Measurements from ENCODE around the gene IRF2BP2. TPM values are rescaled to one million over a fixed set of nuclear protein-coding genes. Genes with fewer than 3 reads are reported as not detected.

Gene IRF2BP2
- total and polyA plus RNA-seq, 2 of the 13 experiments (the other 11 are each of a cell fraction or from before 2014, with no cell fraction given), result 140 to 147 TPM

DNA sequence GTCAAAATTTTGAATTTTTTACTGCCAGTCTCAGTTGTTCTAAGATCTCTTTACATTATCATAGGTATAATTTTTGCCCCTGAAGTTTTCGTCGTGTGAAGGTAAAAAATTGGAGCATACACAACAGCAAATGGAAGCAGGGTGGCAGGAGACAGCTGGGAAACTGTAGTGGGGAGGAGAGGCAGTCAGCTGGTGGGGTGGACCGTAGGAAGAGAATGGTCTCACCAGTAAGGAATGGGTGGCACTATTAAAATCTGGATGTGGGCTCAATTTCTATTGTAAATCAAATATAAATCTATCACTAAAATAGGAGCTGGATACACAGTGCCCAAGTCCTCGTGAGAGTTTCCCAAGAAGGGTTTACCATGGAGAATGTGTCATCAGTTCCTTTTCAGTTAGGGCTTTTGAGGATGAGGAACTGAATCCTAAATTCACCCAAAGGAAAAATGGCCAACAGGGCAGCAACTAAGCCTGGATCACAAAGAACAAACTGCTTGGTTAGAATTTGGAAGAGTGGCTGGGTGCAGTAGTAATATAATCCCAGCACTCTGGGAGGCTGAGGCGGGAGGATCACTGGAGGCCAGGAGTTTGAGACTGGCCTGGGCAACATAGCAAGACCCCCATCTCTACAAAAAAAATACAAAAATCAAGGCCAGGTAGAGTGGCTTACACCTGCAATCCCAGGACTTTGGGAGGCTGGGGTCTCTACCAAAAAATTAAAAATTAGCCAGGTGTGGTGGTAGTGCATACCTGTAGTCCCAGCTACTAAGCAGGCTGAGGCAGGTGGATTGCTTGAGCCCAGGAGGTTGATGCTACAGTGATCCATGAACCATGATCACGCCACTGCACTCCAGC is 10.5 kb upstream of the IRF2BP2 start (continued):
- no peak for TF ChIP-seq RAD51 (IDR thresholded peaks at IDR 0.05; ENCODE audit: borderline replicate concordance)
- no peak for TF ChIP-seq MYC (CRISPR knock-in tag; IDR thresholded peaks at IDR 0.05; ENCODE audit: borderline replicate concordance)
- no peak for TF ChIP-seq ZNF33B (CRISPR knock-in tag; IDR thresholded peaks at IDR 0.05)
- TF ChIP-seq, protein P1, sequence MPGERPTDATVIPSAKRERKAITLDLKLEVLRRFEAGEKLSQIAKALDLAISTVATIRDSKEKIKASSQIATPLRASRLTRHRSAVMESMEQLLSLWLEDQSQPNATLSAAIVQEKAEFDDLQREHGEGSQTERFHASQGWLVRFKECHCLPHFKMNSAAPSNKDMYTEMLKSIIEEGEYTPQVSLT (CRISPR knock-in tag; IDR thresholded peaks at IDR 0.05; ENCODE audit: borderline replicate concordance, low read depth), result no peak
- TF ChIP-seq PHB2 (IDR thresholded peaks at IDR 0.05; ENCODE audit: partially characterized antibody), result no peak
- no peak for TF ChIP-seq SP4 (CRISPR knock-in tag; IDR thresholded peaks at IDR 0.05)
- TF ChIP-seq EHMT2 (IDR thresholded peaks at IDR 0.05; ENCODE audit: borderline replicate concordance, low read depth, low read length), result peak; percentile 42; the same call in 1 of the 2 replicates
- no peak for TF ChIP-seq MIER3 (CRISPR knock-in tag; IDR thresholded peaks at IDR 0.05; ENCODE audit: borderline replicate concordance)
- TF ChIP-seq, protein P2, sequence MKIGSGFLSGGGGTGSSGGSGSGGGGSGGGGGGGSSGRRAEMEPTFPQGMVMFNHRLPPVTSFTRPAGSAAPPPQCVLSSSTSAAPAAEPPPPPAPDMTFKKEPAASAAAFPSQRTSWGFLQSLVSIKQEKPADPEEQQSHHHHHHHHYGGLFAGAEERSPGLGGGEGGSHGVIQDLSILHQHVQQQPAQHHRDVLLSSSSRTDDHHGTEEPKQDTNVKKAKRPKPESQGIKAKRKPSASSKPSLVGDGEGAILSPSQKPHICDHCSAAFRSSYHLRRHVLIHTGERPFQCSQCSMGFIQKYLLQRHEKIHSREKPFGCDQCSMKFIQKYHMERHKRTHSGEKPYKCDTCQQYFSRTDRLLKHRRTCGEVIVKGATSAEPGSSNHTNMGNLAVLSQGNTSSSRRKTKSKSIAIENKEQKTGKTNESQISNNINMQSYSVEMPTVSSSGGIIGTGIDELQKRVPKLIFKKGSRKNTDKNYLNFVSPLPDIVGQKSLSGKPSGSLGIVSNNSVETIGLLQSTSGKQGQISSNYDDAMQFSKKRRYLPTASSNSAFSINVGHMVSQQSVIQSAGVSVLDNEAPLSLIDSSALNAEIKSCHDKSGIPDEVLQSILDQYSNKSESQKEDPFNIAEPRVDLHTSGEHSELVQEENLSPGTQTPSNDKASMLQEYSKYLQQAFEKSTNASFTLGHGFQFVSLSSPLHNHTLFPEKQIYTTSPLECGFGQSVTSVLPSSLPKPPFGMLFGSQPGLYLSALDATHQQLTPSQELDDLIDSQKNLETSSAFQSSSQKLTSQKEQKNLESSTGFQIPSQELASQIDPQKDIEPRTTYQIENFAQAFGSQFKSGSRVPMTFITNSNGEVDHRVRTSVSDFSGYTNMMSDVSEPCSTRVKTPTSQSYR (CRISPR knock-in tag; IDR thresholded peaks at IDR 0.05; ENCODE audit: borderline replicate concordance), result peak; percentile 29; the same call in 1 of the 2 replicates
- peak; percentile 76 for TF ChIP-seq RCOR2 (CRISPR knock-in tag; IDR thresholded peaks at IDR 0.05)
- 0 out of 2 replicates have a peak, but pooled peaks have one; percentile 22 for TF ChIP-seq ZNF430 (CRISPR knock-in tag; IDR thresholded peaks at IDR 0.05)
- TF ChIP-seq RARA (CRISPR knock-in tag; IDR thresholded peaks at IDR 0.05), result no peak
- TF ChIP-seq KMT2B (CRISPR knock-in tag; IDR thresholded peaks at IDR 0.05), result no peak
- TF ChIP-seq, protein P3, sequence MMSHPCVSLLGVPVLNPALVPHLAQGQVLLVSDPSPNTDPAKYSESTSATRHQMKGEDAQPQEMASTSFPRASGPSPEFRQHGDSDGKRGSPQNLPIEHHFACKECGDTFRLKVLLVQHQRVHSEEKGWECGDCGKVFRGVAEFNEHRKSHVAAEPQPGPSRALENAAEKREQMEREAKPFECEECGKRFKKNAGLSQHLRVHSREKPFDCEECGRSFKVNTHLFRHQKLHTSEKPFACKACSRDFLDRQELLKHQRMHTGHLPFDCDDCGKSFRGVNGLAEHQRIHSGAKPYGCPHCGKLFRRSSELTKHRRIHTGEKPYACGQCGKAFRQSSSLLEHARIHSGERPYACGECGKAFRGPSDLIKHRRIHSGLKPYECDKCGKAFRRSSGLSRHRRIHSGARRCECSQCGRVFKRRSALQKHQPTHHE (CRISPR knock-in tag; IDR thresholded peaks at IDR 0.05; ENCODE audit: borderline replicate concordance), result no peak
- no peak for TF ChIP-seq ZNF326 (CRISPR knock-in tag; IDR thresholded peaks at IDR 0.05; ENCODE audit: borderline replicate concordance)
- TF ChIP-seq YEATS2 (CRISPR knock-in tag; IDR thresholded peaks at IDR 0.05; ENCODE audit: borderline replicate concordance), result 0 out of 2 replicates have a peak, but pooled peaks have one; percentile 13
- TF ChIP-seq BORCS8-MEF2B (CRISPR knock-in tag; IDR thresholded peaks at IDR 0.05), result no peak
- TF ChIP-seq CBFB (CRISPR knock-in tag; IDR thresholded peaks at IDR 0.05), result no peak
- no peak for TF ChIP-seq SIX4 (CRISPR knock-in tag; IDR thresholded peaks at IDR 0.05)
- TF ChIP-seq MAF1 (CRISPR knock-in tag; IDR thresholded peaks at IDR 0.05; ENCODE audit: borderline replicate concordance), result no peak
- TF ChIP-seq, protein P4, sequence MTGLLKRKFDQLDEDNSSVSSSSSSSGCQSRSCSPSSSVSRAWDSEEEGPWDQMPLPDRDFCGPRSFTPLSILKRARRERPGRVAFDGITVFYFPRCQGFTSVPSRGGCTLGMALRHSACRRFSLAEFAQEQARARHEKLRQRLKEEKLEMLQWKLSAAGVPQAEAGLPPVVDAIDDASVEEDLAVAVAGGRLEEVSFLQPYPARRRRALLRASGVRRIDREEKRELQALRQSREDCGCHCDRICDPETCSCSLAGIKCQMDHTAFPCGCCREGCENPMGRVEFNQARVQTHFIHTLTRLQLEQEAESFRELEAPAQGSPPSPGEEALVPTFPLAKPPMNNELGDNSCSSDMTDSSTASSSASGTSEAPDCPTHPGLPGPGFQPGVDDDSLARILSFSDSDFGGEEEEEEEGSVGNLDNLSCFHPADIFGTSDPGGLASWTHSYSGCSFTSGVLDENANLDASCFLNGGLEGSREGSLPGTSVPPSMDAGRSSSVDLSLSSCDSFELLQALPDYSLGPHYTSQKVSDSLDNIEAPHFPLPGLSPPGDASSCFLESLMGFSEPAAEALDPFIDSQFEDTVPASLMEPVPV (CRISPR knock-in tag; IDR thresholded peaks at IDR 0.05), result 0 out of 2 replicates have a peak, but pooled peaks have one; percentile 12
- TF ChIP-seq ZNF841 (CRISPR knock-in tag; IDR thresholded peaks at IDR 0.05; ENCODE audit: borderline replicate concordance), result no peak
- no peak for TF ChIP-seq KLF12 (CRISPR knock-in tag; IDR thresholded peaks at IDR 0.05; ENCODE audit: borderline replicate concordance)
- no peak for TF ChIP-seq SKI (IDR thresholded peaks at IDR 0.05; ENCODE audit: partially characterized antibody)

Data from HepG2 (cell line).